Measurements from ENCODE around the gene CCDC110. TPM values are rescaled to one million over a fixed set of nuclear protein-coding genes. Genes with fewer than 3 reads are reported as not detected.

CCDC110 gene
- total and polyA plus RNA-seq, 2 of the 13 experiments (the other 11 are each of a cell fraction or from before 2014, with no cell fraction given) = not detected

- peak; percentile 59; the same call in 1 of the 2 replicates for TF ChIP-seq SP4 (CRISPR knock-in tag; IDR thresholded peaks at IDR 0.05)
- no peak for TF ChIP-seq REL (CRISPR knock-in tag; conservative IDR thresholded peaks at IDR 0.05)
- TF ChIP-seq UBTF (CRISPR knock-in tag; IDR thresholded peaks at IDR 0.05) = peak; percentile 51; the same call in 1 of the 2 replicates
- peak; percentile 37; the same call in 1 of the 2 replicates for TF ChIP-seq SIN3A (IDR thresholded peaks at IDR 0.05; ENCODE audit: borderline replicate concordance, low read depth, low read length)
- TF ChIP-seq ZNF160 (CRISPR knock-in tag; IDR thresholded peaks at IDR 0.05) = 0 out of 2 replicates have a peak, but pooled peaks have one; percentile 28
- no peak for TF ChIP-seq ZNF282 (IDR thresholded peaks at IDR 0.05; ENCODE audit: partially characterized antibody)
- no peak for TF ChIP-seq GPBP1L1 (CRISPR knock-in tag; IDR thresholded peaks at IDR 0.05)
- peak; percentile 32; the same call in 1 of the 2 replicates for TF ChIP-seq NFAT5 (CRISPR knock-in tag; IDR thresholded peaks at IDR 0.05)
- TF ChIP-seq PHB2 (IDR thresholded peaks at IDR 0.05; ENCODE audit: partially characterized antibody) = no peak
- TF ChIP-seq PAF1 (CRISPR knock-in tag; IDR thresholded peaks at IDR 0.05) = no peak
- TF ChIP-seq ZSCAN5A (CRISPR knock-in tag; IDR thresholded peaks at IDR 0.05; ENCODE audit: borderline replicate concordance) = no peak
- TF ChIP-seq ZNF275 (CRISPR knock-in tag; IDR thresholded peaks at IDR 0.05; ENCODE audit: borderline replicate concordance) = 0 out of 2 replicates have a peak, but pooled peaks have one; percentile 49
- TF ChIP-seq TEF (CRISPR knock-in tag; IDR thresholded peaks at IDR 0.05) = no peak
- TF ChIP-seq ISL2 (CRISPR knock-in tag; IDR thresholded peaks at IDR 0.05) = no peak
These were observed at the start of gene CCDC110 (continued) for GRCh38 chr4:185471235-185472102.
